HepG2 (cell line): ENCODE data around the gene APOA1. TPM values are rescaled to one million over a fixed set of nuclear protein-coding genes. Genes with fewer than 3 reads are reported as not detected.

Source experiments
- AGO2 ChIP-seq: fragments of 200-400 bp; formaldehyde crosslinking; optimal IDR thresholded peaks from 2 replicates; pipeline ENCODE3; 2017; ENCODE audit warnings: mild to moderate bottlenecking, low read depth, low read length, moderate library complexity
- GLI4 ChIP-seq: sonication (generic); formaldehyde crosslinking; IDR thresholded peaks from 2 replicates; pipeline ENCODE4 v1.5.1; 2020; ENCODE audit warnings: missing genetic modification reagents, mild to moderate bottlenecking, moderate library complexity, borderline replicate concordance
- HES4 ChIP-seq: sonication (generic); formaldehyde crosslinking; IDR thresholded peaks from 2 replicates; pipeline ENCODE4 v1.9.0; 2021; ENCODE audit warnings: mild to moderate bottlenecking, missing genetic modification reagents, borderline replicate concordance
- JARID2 ChIP-seq: sonication (generic); formaldehyde crosslinking; IDR thresholded peaks from 2 replicates; pipeline ENCODE4 v1.8.1; 2023; ENCODE audit warnings: missing genetic modification reagents, inconsistent platforms; ENCODE audit not compliant: insufficient replicate concordance
- SNRNP70 ChIP-seq: fragments of 200-400 bp; formaldehyde crosslinking; IDR thresholded peaks from 2 replicates; pipeline ENCODE4 v1.6.1; 2017; ENCODE audit warnings: mild to moderate bottlenecking, low read depth, low read length, moderate library complexity
- ZNF121 ChIP-seq: sonication (generic); formaldehyde crosslinking; IDR thresholded peaks from 2 replicates; pipeline ENCODE4 v1.5.0; 2020; ENCODE audit warnings: mild to moderate bottlenecking, missing genetic modification reagents
- ZNF33B ChIP-seq: sonication (generic); formaldehyde crosslinking; IDR thresholded peaks from 2 replicates; pipeline ENCODE4 v1.5.1; 2020; ENCODE audit warnings: mild to moderate bottlenecking, missing genetic modification reagents
- ZNF496 ChIP-seq: sonication (generic); formaldehyde crosslinking; IDR thresholded peaks from 2 replicates; pipeline ENCODE4 v1.8.1; 2023; ENCODE audit warnings: mild to moderate bottlenecking, moderate library complexity, missing genetic modification reagents; ENCODE audit not compliant: insufficient replicate concordance
- ZNF792 ChIP-seq: IDR thresholded peaks from 2 replicates; pipeline ENCODE4 v1.6.1; 2016
- polyA plus RNA-seq, 8 experiments: library from polyadenylated mRNA; depleted of rRNA in 3 of 8; stranded (reverse) in 7 of 8; unstranded in 1 of 8; fragments of >200 nt; fragmentation: Illumina TruSeq in 4 of 8; extraction: Trizol in 4 of 8; gene quantifications; 2 replicates each; pipeline versions ENCODE4 v1.2.1 to v1.2.3, GENCODE V29; 2011 to 2016; ENCODE audit warnings: low read depth in 4 of 8, missing spikeins in 1 of 8, mixed read lengths in 1 of 8; ENCODE audit not compliant: insufficient read depth in 1 of 8
- total RNA-seq, 5 experiments: library from RNA; depleted of rRNA; stranded (reverse); fragments of >200 nt; fragmentation: Illumina TruSeq; extraction: Trizol; gene quantifications; 2 replicates each; pipeline ENCODE4 v1.2.3, GENCODE V29; 2016; ENCODE audit warnings: low read depth in 1 of 5
- TF ChIP-seq, protein P1 (sequence below): sonication (generic); formaldehyde crosslinking; IDR thresholded peaks from 2 replicates; pipeline ENCODE4 v1.4.0; 2020; ENCODE audit warnings: missing genetic modification reagents
- TF ChIP-seq, protein P2 (sequence below): sonication (generic); formaldehyde crosslinking; IDR thresholded peaks from 2 replicates; pipeline ENCODE4 v1.4.0; 2020; ENCODE audit warnings: mild to moderate bottlenecking, missing genetic modification reagents
- TF ChIP-seq, protein P3 (sequence below): sonication (generic); formaldehyde crosslinking; conservative IDR thresholded peaks from 2 replicates; pipeline ENCODE4 v1.8.0; 2022; ENCODE audit warnings: mild to moderate bottlenecking, moderate library complexity, missing genetic modification reagents
- TF ChIP-seq, protein P4 (sequence below): sonication (generic); formaldehyde crosslinking; IDR thresholded peaks from 2 replicates; pipeline ENCODE4 v1.5.0; 2020; ENCODE audit warnings: mild to moderate bottlenecking, missing genetic modification reagents, borderline replicate concordance
- TF ChIP-seq, protein P5 (sequence below): sonication (generic); formaldehyde crosslinking; IDR thresholded peaks from 2 replicates; pipeline ENCODE4 v1.5.1; 2020; ENCODE audit warnings: mild to moderate bottlenecking, missing genetic modification reagents, moderate library complexity
- TF ChIP-seq, protein P6 (sequence below): fragments of 450-650 bp; IDR thresholded peaks from 2 replicates; pipeline ENCODE4 v1.6.1; 2016

The APOA1 gene
- total and polyA plus RNA-seq, 2 of the 13 experiments (the other 11 are each of a cell fraction or from before 2014, with no cell fraction given), result 1,973 to 5,485 TPM

DNA sequence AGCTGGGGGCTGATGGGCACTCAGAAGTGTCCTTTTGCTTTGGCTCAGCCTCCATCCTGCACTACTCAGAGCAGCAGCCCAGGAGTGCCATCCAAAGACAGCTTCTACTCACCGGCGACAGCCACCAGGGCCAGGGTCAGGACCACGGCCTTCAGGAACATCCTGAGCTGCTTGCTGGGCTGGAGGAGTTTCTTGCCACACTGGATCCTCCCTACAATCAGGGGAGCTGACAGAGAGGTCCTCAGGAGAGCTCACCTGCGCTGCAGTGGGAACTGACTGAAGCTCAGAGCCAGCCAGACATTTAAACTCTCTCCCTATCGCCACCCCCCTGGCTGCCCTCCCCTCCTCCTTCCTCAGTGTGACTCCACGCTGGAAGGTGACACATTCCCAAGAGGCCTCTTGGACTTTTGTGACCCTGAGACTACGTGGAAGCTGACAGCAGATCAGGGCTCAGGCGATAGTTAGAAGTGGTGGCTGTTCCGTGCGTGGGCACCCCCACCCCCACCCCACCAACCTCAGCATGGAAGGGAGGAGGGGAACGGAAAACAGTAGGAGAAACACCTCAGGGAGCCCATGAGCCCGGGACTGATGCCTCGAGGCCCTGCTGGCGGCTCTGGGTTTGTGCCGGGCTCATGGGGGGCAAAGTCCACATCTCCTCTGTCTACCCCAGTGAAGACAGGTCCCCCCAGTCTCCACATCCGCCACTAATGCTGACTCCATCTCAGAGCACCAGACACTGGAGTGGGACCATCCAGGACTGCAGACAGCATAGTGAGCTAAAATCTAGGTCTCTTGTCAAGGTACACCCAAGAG is 14.2 kb downstream of the APOA1 start, which contains the start of gene APOA4 (continued):
- TF ChIP-seq, protein P1, sequence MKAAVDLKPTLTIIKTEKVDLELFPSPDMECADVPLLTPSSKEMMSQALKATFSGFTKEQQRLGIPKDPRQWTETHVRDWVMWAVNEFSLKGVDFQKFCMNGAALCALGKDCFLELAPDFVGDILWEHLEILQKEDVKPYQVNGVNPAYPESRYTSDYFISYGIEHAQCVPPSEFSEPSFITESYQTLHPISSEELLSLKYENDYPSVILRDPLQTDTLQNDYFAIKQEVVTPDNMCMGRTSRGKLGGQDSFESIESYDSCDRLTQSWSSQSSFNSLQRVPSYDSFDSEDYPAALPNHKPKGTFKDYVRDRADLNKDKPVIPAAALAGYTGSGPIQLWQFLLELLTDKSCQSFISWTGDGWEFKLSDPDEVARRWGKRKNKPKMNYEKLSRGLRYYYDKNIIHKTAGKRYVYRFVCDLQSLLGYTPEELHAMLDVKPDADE, result no peak
- TF ChIP-seq, protein P2, sequence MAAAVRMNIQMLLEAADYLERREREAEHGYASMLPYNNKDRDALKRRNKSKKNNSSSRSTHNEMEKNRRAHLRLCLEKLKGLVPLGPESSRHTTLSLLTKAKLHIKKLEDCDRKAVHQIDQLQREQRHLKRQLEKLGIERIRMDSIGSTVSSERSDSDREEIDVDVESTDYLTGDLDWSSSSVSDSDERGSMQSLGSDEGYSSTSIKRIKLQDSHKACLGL (CRISPR knock-in tag), result no peak
- TF ChIP-seq SNRNP70 (no peak), JARID2 (no peak), AGO2 (no peak), ZNF121 (no peak), GLI4 (0 out of 2 replicates have a peak, but pooled peaks have one; percentile 45), ZNF792 (CRISPR knock-in tag) (no peak), ZNF496 (CRISPR knock-in tag) (no peak), HES4 (CRISPR knock-in tag) (peak; percentile 55; the same call in 1 of the 2 replicates), ZNF33B (CRISPR knock-in tag) (no peak)
- TF ChIP-seq, protein P3, sequence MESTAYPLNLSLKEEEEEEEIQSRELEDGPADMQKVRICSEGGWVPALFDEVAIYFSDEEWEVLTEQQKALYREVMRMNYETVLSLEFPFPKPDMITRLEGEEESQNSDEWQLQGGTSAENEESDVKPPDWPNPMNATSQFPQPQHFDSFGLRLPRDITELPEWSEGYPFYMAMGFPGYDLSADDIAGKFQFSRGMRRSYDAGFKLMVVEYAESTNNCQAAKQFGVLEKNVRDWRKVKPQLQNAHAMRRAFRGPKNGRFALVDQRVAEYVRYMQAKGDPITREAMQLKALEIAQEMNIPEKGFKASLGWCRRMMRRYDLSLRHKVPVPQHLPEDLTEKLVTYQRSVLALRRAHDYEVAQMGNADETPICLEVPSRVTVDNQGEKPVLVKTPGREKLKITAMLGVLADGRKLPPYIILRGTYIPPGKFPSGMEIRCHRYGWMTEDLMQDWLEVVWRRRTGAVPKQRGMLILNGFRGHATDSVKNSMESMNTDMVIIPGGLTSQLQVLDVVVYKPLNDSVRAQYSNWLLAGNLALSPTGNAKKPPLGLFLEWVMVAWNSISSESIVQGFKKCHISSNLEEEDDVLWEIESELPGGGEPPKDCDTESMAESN, result 0 out of 2 replicates have a peak, but pooled peaks have one; percentile 37
- TF ChIP-seq, protein P4, sequence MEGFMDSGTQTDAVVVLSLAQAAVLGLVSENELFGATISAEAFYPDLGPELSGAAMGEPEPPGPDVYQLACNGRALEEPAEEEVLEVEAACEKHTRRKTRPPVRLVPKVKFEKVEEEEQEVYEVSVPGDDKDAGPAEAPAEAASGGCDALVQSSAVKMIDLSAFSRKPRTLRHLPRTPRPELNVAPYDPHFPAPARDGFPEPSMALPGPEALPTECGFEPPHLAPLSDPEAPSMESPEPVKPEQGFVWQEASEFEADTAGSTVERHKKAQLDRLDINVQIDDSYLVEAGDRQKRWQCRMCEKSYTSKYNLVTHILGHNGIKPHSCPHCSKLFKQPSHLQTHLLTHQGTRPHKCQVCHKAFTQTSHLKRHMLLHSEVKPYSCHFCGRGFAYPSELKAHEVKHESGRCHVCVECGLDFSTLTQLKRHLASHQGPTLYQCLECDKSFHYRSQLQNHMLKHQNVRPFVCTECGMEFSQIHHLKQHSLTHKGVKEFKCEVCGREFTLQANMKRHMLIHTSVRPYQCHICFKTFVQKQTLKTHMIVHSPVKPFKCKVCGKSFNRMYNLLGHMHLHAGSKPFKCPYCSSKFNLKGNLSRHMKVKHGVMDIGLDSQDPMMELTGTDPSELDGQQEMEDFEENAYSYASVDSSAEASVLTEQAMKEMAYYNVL (CRISPR knock-in tag), result no peak
- TF ChIP-seq, protein P5, sequence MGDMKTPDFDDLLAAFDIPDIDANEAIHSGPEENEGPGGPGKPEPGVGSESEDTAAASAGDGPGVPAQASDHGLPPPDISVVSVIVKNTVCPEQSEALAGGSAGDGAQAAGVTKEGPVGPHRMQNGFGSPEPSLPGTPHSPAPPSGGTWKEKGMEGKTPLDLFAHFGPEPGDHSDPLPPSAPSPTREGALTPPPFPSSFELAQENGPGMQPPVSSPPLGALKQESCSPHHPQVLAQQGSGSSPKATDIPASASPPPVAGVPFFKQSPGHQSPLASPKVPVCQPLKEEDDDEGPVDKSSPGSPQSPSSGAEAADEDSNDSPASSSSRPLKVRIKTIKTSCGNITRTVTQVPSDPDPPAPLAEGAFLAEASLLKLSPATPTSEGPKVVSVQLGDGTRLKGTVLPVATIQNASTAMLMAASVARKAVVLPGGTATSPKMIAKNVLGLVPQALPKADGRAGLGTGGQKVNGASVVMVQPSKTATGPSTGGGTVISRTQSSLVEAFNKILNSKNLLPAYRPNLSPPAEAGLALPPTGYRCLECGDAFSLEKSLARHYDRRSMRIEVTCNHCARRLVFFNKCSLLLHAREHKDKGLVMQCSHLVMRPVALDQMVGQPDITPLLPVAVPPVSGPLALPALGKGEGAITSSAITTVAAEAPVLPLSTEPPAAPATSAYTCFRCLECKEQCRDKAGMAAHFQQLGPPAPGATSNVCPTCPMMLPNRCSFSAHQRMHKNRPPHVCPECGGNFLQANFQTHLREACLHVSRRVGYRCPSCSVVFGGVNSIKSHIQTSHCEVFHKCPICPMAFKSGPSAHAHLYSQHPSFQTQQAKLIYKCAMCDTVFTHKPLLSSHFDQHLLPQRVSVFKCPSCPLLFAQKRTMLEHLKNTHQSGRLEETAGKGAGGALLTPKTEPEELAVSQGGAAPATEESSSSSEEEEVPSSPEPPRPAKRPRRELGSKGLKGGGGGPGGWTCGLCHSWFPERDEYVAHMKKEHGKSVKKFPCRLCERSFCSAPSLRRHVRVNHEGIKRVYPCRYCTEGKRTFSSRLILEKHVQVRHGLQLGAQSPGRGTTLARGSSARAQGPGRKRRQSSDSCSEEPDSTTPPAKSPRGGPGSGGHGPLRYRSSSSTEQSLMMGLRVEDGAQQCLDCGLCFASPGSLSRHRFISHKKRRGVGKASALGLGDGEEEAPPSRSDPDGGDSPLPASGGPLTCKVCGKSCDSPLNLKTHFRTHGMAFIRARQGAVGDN (CRISPR knock-in tag), result peak; percentile 90
- TF ChIP-seq, protein P6, sequence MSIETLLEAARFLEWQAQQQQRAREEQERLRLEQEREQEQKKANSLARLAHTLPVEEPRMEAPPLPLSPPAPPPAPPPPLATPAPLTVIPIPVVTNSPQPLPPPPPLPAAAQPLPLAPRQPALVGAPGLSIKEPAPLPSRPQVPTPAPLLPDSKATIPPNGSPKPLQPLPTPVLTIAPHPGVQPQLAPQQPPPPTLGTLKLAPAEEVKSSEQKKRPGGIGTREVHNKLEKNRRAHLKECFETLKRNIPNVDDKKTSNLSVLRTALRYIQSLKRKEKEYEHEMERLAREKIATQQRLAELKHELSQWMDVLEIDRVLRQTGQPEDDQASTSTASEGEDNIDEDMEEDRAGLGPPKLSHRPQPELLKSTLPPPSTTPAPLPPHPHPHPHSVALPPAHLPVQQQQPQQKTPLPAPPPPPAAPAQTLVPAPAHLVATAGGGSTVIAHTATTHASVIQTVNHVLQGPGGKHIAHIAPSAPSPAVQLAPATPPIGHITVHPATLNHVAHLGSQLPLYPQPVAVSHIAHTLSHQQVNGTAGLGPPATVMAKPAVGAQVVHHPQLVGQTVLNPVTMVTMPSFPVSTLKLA, result no peak
